K562 (cell line): ENCODE results near the gene PGF.

Experiments used
- CHD1 ChIP-seq: fragments of 200-600 bp; sonication (generic); IDR thresholded peaks from one replicate; pipeline ENCODE4 v1.6.1; 2012; ENCODE audit warnings: mild to moderate bottlenecking, moderate library complexity, low read length, inconsistent platforms
- JUN ChIP-seq, 2 experiments: sonication (generic) in 1 of 2; formaldehyde crosslinking in 1 of 2; IDR thresholded peaks; 2 replicates each; pipeline versions ENCODE4 v1.6.1 to v1.8.0; 2012 to 2022; ENCODE audit warnings: borderline replicate concordance in 2 of 2, mild to moderate bottlenecking in 2 of 2, improper control_type of control experiment in 1 of 2, low read depth in 1 of 2, low read length in 1 of 2, missing genetic modification reagents in 1 of 2
- MYC ChIP-seq, 2 experiments: fragments of 250-450 bp in 1 of 2; sonication (Bioruptor Pico) in 1 of 2; IDR thresholded peaks; 2 replicates each; pipeline versions ENCODE4 v1.5.1 to v1.6.1; 2012 to 2021; ENCODE audit warnings: low read depth in 2 of 2, borderline replicate concordance in 1 of 2, improper control_type of control experiment in 1 of 2, low read length in 1 of 2, mild to moderate bottlenecking in 1 of 2, moderate library complexity in 1 of 2
- PBX2 ChIP-seq, 2 experiments: IDR thresholded peaks in 1 of 2; conservative IDR thresholded peaks in 1 of 2; 2 replicates each; pipeline ENCODE4 v1.6.1; 2016; ENCODE audit warnings: low read depth in 2 of 2, mild to moderate bottlenecking in 1 of 2, missing compliant biosample characterization in 1 of 2, missing genetic modification characterization in 1 of 2, moderate library complexity in 1 of 2
- SMARCE1 ChIP-seq: fragments of 450-650 bp; IDR thresholded peaks from 2 replicates; pipeline ENCODE4 v1.7.1; 2016; ENCODE audit warnings: mild to moderate bottlenecking
- TCF7L2 ChIP-seq: fragments of 150-350 bp; IDR thresholded peaks from 2 replicates; pipeline ENCODE4 v1.6.1; 2016; ENCODE audit warnings: low read depth, mild to moderate bottlenecking, low read length, moderate library complexity
- YY1 ChIP-seq, 3 experiments: IDR thresholded peaks; 2 replicates each; pipeline ENCODE4 v1.6.1; 2011; ENCODE audit warnings: low read length in 2 of 3, mild to moderate bottlenecking in 2 of 3, moderate library complexity in 2 of 3, borderline replicate concordance in 1 of 3, control low read depth in 1 of 3, low read depth in 1 of 3; ENCODE audit not compliant: insufficient read depth in 3 of 3, insufficient replicate concordance in 2 of 3, control insufficient read depth in 1 of 3, insufficient read length in 1 of 3; ENCODE audit errors: extremely low read depth in 1 of 3
- ZNF274 ChIP-seq: IDR thresholded peaks from 2 replicates; pipeline ENCODE4 v1.6.1; 2011; ENCODE audit warnings: low read depth, mild to moderate bottlenecking, low read length, moderate library complexity, borderline replicate concordance
- ZNF512 ChIP-seq: IDR thresholded peaks from 2 replicates; pipeline ENCODE4 v1.6.1; 2016; ENCODE audit warnings: missing genetic modification characterization, missing compliant biosample characterization
- TF ChIP-seq, protein P1 (sequence below): sonication (generic); formaldehyde crosslinking; IDR thresholded peaks from 2 replicates; pipeline ENCODE4 v1.5.0; 2020; ENCODE audit warnings: missing genetic modification reagents
- TF ChIP-seq, protein P2 (sequence below), 3 experiments: IDR thresholded peaks in 2 of 3; conservative IDR thresholded peaks in 1 of 3; 2 replicates each; pipeline ENCODE4 v1.5.1; 2011 to 2012; ENCODE audit warnings: low read length in 3 of 3, mild to moderate bottlenecking in 3 of 3, control low read depth in 2 of 3, improper control_type of control experiment in 1 of 3, inconsistent platforms in 1 of 3, low read depth in 1 of 3, mixed read lengths in 1 of 3, moderate library complexity in 1 of 3; ENCODE audit not compliant: insufficient read depth in 2 of 3

DNA sequence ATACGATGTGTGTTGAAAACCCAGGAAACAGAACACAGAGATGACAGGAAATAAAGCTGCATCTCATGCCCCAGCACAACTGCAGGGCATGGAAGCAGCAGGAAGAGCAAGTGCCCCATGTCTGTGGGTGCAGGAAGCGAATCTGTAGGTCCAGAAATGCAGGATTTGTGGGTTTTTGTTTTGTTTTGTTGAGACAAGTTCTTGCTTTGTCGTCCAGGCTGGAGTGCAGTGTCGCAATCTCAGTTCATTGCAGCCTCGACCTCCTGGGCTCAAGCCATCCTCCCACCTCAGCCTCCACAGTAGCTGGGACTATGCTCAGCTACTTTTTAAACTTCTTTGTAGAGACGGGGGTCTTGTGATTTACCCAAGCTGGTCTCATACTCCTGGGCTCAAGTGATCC is 26.2 kb downstream of the PGF start:
- TF ChIP-seq, protein P1, sequence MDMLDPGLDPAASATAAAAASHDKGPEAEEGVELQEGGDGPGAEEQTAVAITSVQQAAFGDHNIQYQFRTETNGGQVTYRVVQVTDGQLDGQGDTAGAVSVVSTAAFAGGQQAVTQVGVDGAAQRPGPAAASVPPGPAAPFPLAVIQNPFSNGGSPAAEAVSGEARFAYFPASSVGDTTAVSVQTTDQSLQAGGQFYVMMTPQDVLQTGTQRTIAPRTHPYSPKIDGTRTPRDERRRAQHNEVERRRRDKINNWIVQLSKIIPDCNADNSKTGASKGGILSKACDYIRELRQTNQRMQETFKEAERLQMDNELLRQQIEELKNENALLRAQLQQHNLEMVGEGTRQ (CRISPR knock-in tag), result no peak
- TF ChIP-seq PBX2 (CRISPR knock-in tag; IDR thresholded peaks at IDR 0.05; ENCODE audit: low read depth) (no peak), PBX2 (tag; conservative IDR thresholded peaks at IDR 0.05; ENCODE audit: low read depth) (no peak), CHD1 (no peak), YY1 (IDR thresholded peaks at IDR 0.05; ENCODE audit: borderline replicate concordance in 1 of 3, control insufficient read depth in 1 of 3, extremely low read depth in 1 of 3, insufficient read depth in 3 of 3, insufficient read length in 1 of 3, insufficient replicate concordance in 2 of 3, low read depth in 1 of 3, low read length in 2 of 3) (no peak), ZNF274 (no peak), SMARCE1 (no peak), JUN (IDR thresholded peaks at IDR 0.05; ENCODE audit: borderline replicate concordance, low read depth, low read length) (no peak), JUN (CRISPR knock-in tag; IDR thresholded peaks at IDR 0.05; ENCODE audit: borderline replicate concordance) (no peak), ZNF512 (no peak), TCF7L2 (no peak), MYC (IDR thresholded peaks at IDR 0.05; ENCODE audit: low read depth, low read length) (no peak), MYC (CRISPR knock-in tag; IDR thresholded peaks at IDR 0.05; ENCODE audit: borderline replicate concordance, low read depth) (no peak)
- TF ChIP-seq, protein P2, sequence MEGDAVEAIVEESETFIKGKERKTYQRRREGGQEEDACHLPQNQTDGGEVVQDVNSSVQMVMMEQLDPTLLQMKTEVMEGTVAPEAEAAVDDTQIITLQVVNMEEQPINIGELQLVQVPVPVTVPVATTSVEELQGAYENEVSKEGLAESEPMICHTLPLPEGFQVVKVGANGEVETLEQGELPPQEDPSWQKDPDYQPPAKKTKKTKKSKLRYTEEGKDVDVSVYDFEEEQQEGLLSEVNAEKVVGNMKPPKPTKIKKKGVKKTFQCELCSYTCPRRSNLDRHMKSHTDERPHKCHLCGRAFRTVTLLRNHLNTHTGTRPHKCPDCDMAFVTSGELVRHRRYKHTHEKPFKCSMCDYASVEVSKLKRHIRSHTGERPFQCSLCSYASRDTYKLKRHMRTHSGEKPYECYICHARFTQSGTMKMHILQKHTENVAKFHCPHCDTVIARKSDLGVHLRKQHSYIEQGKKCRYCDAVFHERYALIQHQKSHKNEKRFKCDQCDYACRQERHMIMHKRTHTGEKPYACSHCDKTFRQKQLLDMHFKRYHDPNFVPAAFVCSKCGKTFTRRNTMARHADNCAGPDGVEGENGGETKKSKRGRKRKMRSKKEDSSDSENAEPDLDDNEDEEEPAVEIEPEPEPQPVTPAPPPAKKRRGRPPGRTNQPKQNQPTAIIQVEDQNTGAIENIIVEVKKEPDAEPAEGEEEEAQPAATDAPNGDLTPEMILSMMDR (IDR thresholded peaks at IDR 0.05 in 2 of 3, conservative IDR thresholded peaks at IDR 0.05 in 1 of 3; ENCODE audit: insufficient read depth in 2 of 3, low read depth in 1 of 3, low read length in 3 of 3), result no peak
